WERI-Rb-1 (cell line): Measurements from ENCODE around the gene ATN1.

Source experiments
- DNase-seq: peaks from one replicate; pipeline ENCODE4 v3.0.0-alpha.2; 2020
- H3K27ac ChIP-seq: fragments of 250-450 bp; sonication (Bioruptor Pico); 2 replicates; pipeline ENCODE4 v1.5.1; 2020; ENCODE audit warnings: mild to moderate bottlenecking, moderate library complexity
- H3K27me3 ChIP-seq: fragments of 250-450 bp; sonication (Bioruptor Pico); 2 replicates; pipeline ENCODE4 v1.5.1; 2021; ENCODE audit warnings: mild to moderate bottlenecking, low read depth, moderate library complexity; ENCODE audit not compliant: insufficient read depth, severe bottlenecking
- H3K36me3 ChIP-seq: fragments of 250-450 bp; sonication (Bioruptor Pico); 2 replicates; pipeline ENCODE4 v1.5.1; 2020; ENCODE audit warnings: mild to moderate bottlenecking, moderate library complexity
- H3K4me3 ChIP-seq: 2 replicates; pipeline ENCODE4 v1.5.1; 2011; ENCODE audit warnings: low read depth, mild to moderate bottlenecking, control low read depth, low read length
- H3K9me3 ChIP-seq: fragments of 250-450 bp; sonication (Bioruptor Pico); 2 replicates; pipeline ENCODE4 v1.5.1; 2021; ENCODE audit warnings: mild to moderate bottlenecking, moderate library complexity; ENCODE audit not compliant: severe bottlenecking
- CTCF ChIP-seq: IDR thresholded peaks from 2 replicates; pipeline ENCODE4 v1.5.1; 2011; ENCODE audit warnings: low read depth, mild to moderate bottlenecking, control low read depth, inconsistent platforms, low read length

The ATN1 gene

GRCh38 chr12:6925239-6925539 is 2.6 kb upstream of the ATN1 start:
- Histone ChIP-seq H3K36me3 (peaks cover 48% of the 10 kb centered on the region), H3K27ac (peak overlapping the region; percentile 68), H3K27me3 (no peaks in the 10 kb centered on the region), H3K4me3 (no peak overlapping the region), H3K9me3 (no peaks in the 10 kb centered on the region)
- DNase-seq = no peak
- no peak for TF ChIP-seq CTCF

- Histone ChIP-seq H3K27me3 (no peaks in the 10 kb centered on the region), H3K4me3 (no peak overlapping the region), H3K9me3 (no peaks in the 10 kb centered on the region), H3K36me3 (peaks cover 44% of the 10 kb centered on the region), H3K27ac (peak overlapping the region; percentile 68)
- no peak for DNase-seq
- TF ChIP-seq CTCF = no peak
These were observed 2.0 kb upstream of the ATN1 start for GRCh38 chr12:6925540-6926279.

- Histone ChIP-seq H3K27ac (peak overlapping the region; percentile 58), H3K36me3 (peaks cover 27% of the 10 kb centered on the region), H3K27me3 (no peaks in the 10 kb centered on the region), H3K9me3 (no peaks in the 10 kb centered on the region), H3K4me3 (peak overlapping the region; percentile 71)
- TF ChIP-seq CTCF = no peak
- no peak for DNase-seq
These were observed 403 bp downstream of the ATN1 start for GRCh38 chr12:6928022-6928702.

GRCh38 chr12:6928703-6929407 is 1.1 kb downstream of the ATN1 start:
- no peak for DNase-seq
- Histone ChIP-seq H3K27ac (peak overlapping the region; percentile 58), H3K4me3 (peak overlapping the region; percentile 71), H3K27me3 (no peaks in the 10 kb centered on the region), H3K36me3 (peaks cover 27% of the 10 kb centered on the region), H3K9me3 (no peaks in the 10 kb centered on the region)
- no peak for TF ChIP-seq CTCF

- H3K36me3 ChIP-seq = peaks cover 32% of the 10 kb centered on the region
- no peak for DNase-seq
- TF ChIP-seq CTCF = no peak
- no peak overlapping the region; the same call in 1 of the 2 replicates for H3K4me3 ChIP-seq
- no peaks in the 10 kb centered on the region for H3K27me3 ChIP-seq
- H3K27ac ChIP-seq = 0 out of 2 replicates have a peak overlapping the region, but pooled peaks have one; percentile 29
- H3K9me3 ChIP-seq = no peaks in the 10 kb centered on the region
These were observed 2.0 kb downstream of the ATN1 start for GRCh38 chr12:6929466-6930452.
